K562 (cell line): ENCODE data around the gene RGS12. TPM values are rescaled to one million over a fixed set of nuclear protein-coding genes. Genes with fewer than 3 reads are reported as not detected.

ENCODE experiments used
- BRCA1 ChIP-seq, 2 experiments: fragments of 450-650 bp in 1 of 2; sonication (generic) in 1 of 2; formaldehyde crosslinking in 1 of 2; IDR thresholded peaks; 2 replicates each; pipeline versions ENCODE4 v1.5.0 to v1.6.1; 2017 to 2020; ENCODE audit warnings: mild to moderate bottlenecking in 1 of 2, missing genetic modification reagents in 1 of 2
- CHD2 ChIP-seq: IDR thresholded peaks from 2 replicates; pipeline ENCODE4 v1.6.1; 2011; ENCODE audit warnings: low read depth, low read length
- DMBX1 ChIP-seq: fragments of 250-450 bp; sonication (Bioruptor Pico); IDR thresholded peaks from 2 replicates; pipeline ENCODE4 v1.8.0; 2022; ENCODE audit warnings: inconsistent platforms, mild to moderate bottlenecking, moderate library complexity, borderline replicate concordance
- ELK3 ChIP-seq: fragments of 450-650 bp; formaldehyde crosslinking; IDR thresholded peaks from 2 replicates; pipeline ENCODE4 v1.4.0; 2020; ENCODE audit warnings: mild to moderate bottlenecking
- EP300 ChIP-seq: IDR thresholded peaks from 2 replicates; pipeline ENCODE4 v1.6.1; 2012; ENCODE audit warnings: low read length, improper control_type of control experiment
- FOSL1 ChIP-seq: fragments of 200-800 bp; sonication (Bioruptor generic); conservative IDR thresholded peaks from 2 replicates; pipeline ENCODE4 v1.6.1; 2016; ENCODE audit warnings: missing genetic modification characterization, missing compliant biosample characterization
- GATA2 ChIP-seq: sonication (generic); formaldehyde crosslinking; IDR thresholded peaks from 2 replicates; pipeline ENCODE4 v1.4.0; 2020; ENCODE audit warnings: mild to moderate bottlenecking, missing genetic modification reagents
- GATAD2B ChIP-seq: fragments of 450-650 bp; IDR thresholded peaks from 2 replicates; pipeline ENCODE4 v1.6.1; 2017; ENCODE audit warnings: mild to moderate bottlenecking, borderline replicate concordance
- KAT2B ChIP-seq: IDR thresholded peaks from one replicate; pipeline ENCODE4 v1.6.1; 2012; ENCODE audit warnings: low read depth, mild to moderate bottlenecking, control low read depth, inconsistent platforms, low read length, moderate library complexity
- MYC ChIP-seq, 2 experiments: fragments of 250-450 bp in 1 of 2; sonication (Bioruptor Pico) in 1 of 2; IDR thresholded peaks; 2 replicates each; pipeline versions ENCODE4 v1.5.1 to v1.6.1; 2012 to 2021; ENCODE audit warnings: low read depth in 2 of 2, borderline replicate concordance in 1 of 2, improper control_type of control experiment in 1 of 2, low read length in 1 of 2, mild to moderate bottlenecking in 1 of 2, moderate library complexity in 1 of 2
- NFIX ChIP-seq: fragments of 250-450 bp; sonication (Bioruptor Pico); IDR thresholded peaks from 2 replicates; pipeline ENCODE4 v1.4.0; 2020; ENCODE audit warnings: low read depth, mild to moderate bottlenecking, moderate library complexity
- NR4A1 ChIP-seq, 2 experiments: fragments of 250-450 bp in 1 of 2; fragments of 450-650 bp in 1 of 2; sonication (Bioruptor Pico) in 1 of 2; IDR thresholded peaks; 2 replicates each; pipeline versions ENCODE4 v1.4.0 to v1.6.1; 2016 to 2020; ENCODE audit warnings: mild to moderate bottlenecking in 2 of 2, missing compliant biosample characterization in 1 of 2, missing genetic modification characterization in 1 of 2, moderate library complexity in 1 of 2
- PTRF ChIP-seq: fragments of 450-650 bp; IDR thresholded peaks from 2 replicates; pipeline ENCODE4 v1.6.1; 2016; ENCODE audit warnings: mild to moderate bottlenecking, missing genetic modification characterization, missing compliant biosample characterization
- SIN3B ChIP-seq: fragments of 450-650 bp; IDR thresholded peaks from 2 replicates; pipeline ENCODE4 v1.6.1; 2017; ENCODE audit warnings: low read depth, mild to moderate bottlenecking, moderate library complexity
- SMAD3 ChIP-seq: fragments of 450-650 bp; formaldehyde crosslinking; conservative IDR thresholded peaks from 2 replicates; pipeline ENCODE4 v1.4.0; 2020; ENCODE audit warnings: mild to moderate bottlenecking
- SMARCC2 ChIP-seq: fragments of 450-650 bp; IDR thresholded peaks from 2 replicates; pipeline ENCODE4 v1.6.1; 2017; ENCODE audit warnings: antibody characterized with exemption, moderate library complexity, mild to moderate bottlenecking, low read depth
- SOX6 ChIP-seq: fragments of 450-650 bp; IDR thresholded peaks from 2 replicates; pipeline ENCODE4 v1.6.1; 2014; ENCODE audit warnings: mild to moderate bottlenecking
- STAT5B ChIP-seq: fragments of 250-450 bp; sonication (Bioruptor Pico); IDR thresholded peaks from 2 replicates; pipeline ENCODE4 v1.8.0; 2021; ENCODE audit warnings: mild to moderate bottlenecking, inconsistent platforms
- U2AF2 ChIP-seq: fragments of 200-400 bp; formaldehyde crosslinking; optimal IDR thresholded peaks from 2 replicates; pipeline ENCODE3; 2017; ENCODE audit warnings: low read depth, mild to moderate bottlenecking, low read length
- ZBTB12 ChIP-seq: fragments of 250-450 bp; sonication (Bioruptor Pico); IDR thresholded peaks from 2 replicates; pipeline ENCODE4 v1.4.0; 2020
- ZHX1 ChIP-seq: fragments of 150-350 bp; conservative IDR thresholded peaks from 2 replicates; pipeline ENCODE4 v1.6.1; 2014; ENCODE audit warnings: low read length
- ZNF395 ChIP-seq: fragments of 200-800 bp; sonication (Bioruptor generic); IDR thresholded peaks from 2 replicates; pipeline ENCODE4 v1.6.1; 2017; ENCODE audit warnings: missing genetic modification characterization, missing compliant biosample characterization
- polyA plus RNA-seq, 8 experiments: library from polyadenylated mRNA; depleted of rRNA in 4 of 8; stranded (reverse) in 5 of 8; unstranded in 3 of 8; fragments of >200 nt; fragmentation: Nextera tagmentation in 2 of 8; fragmentation: Illumina TruSeq in 1 of 8; extraction: Ambion mirVana in 2 of 8; extraction: Trizol in 1 of 8; gene quantifications; 2 replicates each; pipeline versions ENCODE4 v1.2.1 to v1.2.3, GENCODE V29; 2011 to 2014; ENCODE audit warnings: inconsistent platforms in 1 of 8, missing spikeins in 1 of 8
- total RNA-seq, 7 experiments: library from RNA; depleted of rRNA in 6 of 7; stranded (reverse); fragments of >200 nt in 6 of 7; fragmentation: Illumina TruSeq in 2 of 7; extraction: Trizol in 2 of 7; gene quantifications; 2 replicates each; pipeline versions ENCODE4 v1.2.1 to v1.2.3, GENCODE V29; 2011 to 2021; ENCODE audit warnings: low replicate concordance in 1 of 7

The RGS12 gene
- total and polyA plus RNA-seq, 9 of the 15 experiments (the other 6 are each of a cell fraction or from before 2014, with no cell fraction given), result 0.30 to 8.8 (median 5.5) TPM

- TF ChIP-seq NR4A1 (CRISPR knock-in tag; IDR thresholded peaks at IDR 0.05) (no peak), NR4A1 (tag; IDR thresholded peaks at IDR 0.05) (no peak), STAT5B (CRISPR knock-in tag) (no peak), SIN3B (no peak), SMAD3 (CRISPR knock-in tag) (no peak), CHD2 (no peak), SMARCC2 (peak; percentile 43; the same call in 1 of the 2 replicates), PTRF (tag) (no peak), U2AF2 (no peak), ZHX1 (no peak), NFIX (CRISPR knock-in tag) (no peak), ELK3 (CRISPR knock-in tag) (no peak), GATA2 (peak; percentile 82), DMBX1 (peak; percentile 72), EP300 (peak; percentile 50; the same call in 1 of the 2 replicates), GATAD2B (no peak), MYC (IDR thresholded peaks at IDR 0.05; ENCODE audit: low read depth, low read length) (no peak), MYC (CRISPR knock-in tag; IDR thresholded peaks at IDR 0.05; ENCODE audit: borderline replicate concordance, low read depth) (no peak), FOSL1 (tag) (peak; percentile 94), ZBTB12 (CRISPR knock-in tag) (no peak), ZNF395 (CRISPR knock-in tag) (peak; percentile 41; the same call in 1 of the 2 replicates), BRCA1 (IDR thresholded peaks at IDR 0.05) (no peak), BRCA1 (CRISPR knock-in tag; IDR thresholded peaks at IDR 0.05) (no peak), KAT2B (no peak), SOX6 (peak; percentile 94)
Measured at GRCh38 chr4:3305610-3306371, 13.0 kb downstream of the RGS12 start (continued).
